HG03095 (cell line): ENCODE measurements around the gene SAMD4A.
"Not testable (repeated sequence)": the region's sequence is repeated elsewhere in the genome, so short reads cannot be mapped to it uniquely, and the experiment has no call there.

Experiments
- ATAC-seq: cut with Tn5 transposase; IDR thresholded peaks from one replicate; pipeline ENCODE4 v1.9.1; 2021; ENCODE audit warnings: moderate library complexity; ENCODE audit not compliant: unreplicated experiment

Gene SAMD4A

GRCh38 chr14:54594537-54594936 lies 27.6 kb downstream of the SAMD4A start:
- ATAC-seq = no peak

DNA sequence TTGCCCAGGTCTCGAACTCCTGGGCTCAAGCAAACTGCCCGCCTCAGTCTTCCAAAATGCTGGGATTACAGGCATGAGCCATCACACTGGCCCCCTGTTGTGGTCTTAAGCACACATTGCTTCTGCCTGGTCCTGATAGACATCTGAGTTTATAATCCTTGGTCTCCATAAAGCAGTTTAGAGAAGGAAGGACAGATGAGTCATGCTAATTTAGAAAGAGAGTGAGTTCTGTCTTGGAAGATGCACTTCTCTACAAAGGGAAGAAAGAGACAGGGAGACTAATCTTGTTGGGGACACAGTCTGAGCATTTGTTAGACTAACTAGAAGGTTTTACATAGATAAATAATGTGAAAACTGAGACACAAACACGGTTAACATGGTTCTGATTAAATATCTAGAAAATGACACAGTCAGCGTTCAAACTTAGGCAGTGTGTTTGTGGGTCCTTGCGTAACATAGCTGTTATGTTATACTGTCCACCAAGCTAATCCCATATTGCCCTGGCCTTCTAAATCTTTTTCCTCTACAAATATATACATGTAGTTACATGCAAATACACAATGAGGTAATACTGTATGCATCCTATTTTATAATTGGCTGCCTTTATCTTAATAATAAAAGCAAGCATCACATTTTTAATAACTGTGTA lies 31.0 kb downstream of the SAMD4A start:
- ATAC-seq = no peak

DNA sequence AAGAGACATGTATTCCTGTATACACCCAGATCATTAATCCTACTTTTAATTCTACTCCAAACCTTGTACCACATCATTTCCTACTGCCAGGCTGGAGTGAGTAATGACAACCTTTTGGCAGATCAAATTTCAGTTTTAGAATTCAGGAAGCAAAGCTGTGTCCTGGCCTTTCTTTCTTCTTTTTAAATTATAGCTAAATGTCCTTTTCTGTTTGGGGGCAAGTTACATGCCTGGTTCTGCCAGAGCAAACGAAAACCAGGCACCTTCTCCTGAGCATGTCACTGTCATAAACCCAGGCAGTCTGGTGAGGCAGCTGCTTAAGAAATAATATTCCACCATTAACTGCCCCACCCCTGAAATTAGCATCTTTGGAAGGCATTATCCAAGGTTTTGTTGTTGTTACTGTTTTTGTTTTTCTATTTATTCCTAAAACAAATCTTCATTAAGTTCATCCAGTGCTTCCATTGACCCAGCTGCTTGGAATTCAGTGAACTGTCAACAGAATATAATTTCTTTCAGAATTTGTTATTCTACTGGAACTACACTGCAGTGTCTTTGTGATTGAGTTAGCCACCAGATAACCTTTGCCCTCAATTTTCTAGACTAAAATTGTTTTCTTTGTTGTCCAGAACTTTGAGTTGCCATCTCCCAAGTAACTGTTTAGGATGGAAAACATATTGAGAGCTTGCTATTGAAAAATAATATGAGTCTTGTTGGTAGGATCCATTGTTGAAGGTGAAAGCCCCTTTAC lies 33.2 kb downstream of the SAMD4A start:
- ATAC-seq = no peak

- no peak for ATAC-seq
Observed at GRCh38 chr14:54600717-54601109, 33.8 kb downstream of the SAMD4A start.

GRCh38 chr14:54603362-54603761 lies 36.4 kb downstream of the SAMD4A start:
- ATAC-seq = no peak

DNA sequence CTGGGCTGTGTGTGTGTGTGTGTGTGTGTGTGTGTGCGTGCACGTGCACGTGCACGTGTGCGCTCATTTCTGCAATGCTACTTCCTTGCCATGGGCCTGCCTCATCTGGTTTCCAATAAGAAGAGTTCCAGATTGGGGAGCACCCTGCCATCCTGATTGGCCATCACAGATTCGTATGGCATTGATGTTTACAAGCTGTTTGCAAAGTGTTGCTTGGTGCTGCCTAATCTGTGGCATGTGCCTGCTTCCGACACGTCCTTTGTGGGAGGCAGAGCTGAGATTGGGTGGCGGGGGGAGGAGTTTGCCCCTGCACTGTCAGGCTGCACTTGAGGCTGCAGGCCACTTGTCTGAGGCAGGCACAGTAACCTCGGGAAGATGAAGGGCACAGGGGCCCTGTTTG lies 39.2 kb downstream of the SAMD4A start:
- ATAC-seq = no peak

DNA sequence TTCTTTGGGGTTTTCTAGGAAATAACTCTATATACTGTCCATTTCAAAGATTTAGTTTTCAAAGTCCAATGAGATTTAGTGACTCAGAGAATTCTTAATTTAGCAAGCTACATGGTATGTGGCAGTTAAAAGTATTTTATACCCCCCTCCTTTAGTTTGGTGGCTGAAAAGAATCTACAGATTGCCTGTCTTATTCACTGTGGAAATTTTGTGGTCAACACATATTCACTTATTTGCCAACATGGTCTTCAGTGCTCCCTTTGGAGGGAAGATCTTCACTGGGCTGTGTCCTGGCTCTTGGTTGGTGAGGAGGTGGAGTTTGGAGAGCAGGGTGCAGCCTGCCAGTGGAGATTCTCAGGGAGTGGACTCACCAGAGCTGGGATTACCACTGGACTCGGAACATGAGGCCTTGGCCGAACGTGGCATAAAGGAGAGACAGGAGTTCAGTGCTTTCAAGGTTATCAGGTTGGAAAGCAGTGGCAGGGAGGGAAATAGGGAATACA lies 39.8 kb downstream of the SAMD4A start:
- no peak for ATAC-seq

DNA sequence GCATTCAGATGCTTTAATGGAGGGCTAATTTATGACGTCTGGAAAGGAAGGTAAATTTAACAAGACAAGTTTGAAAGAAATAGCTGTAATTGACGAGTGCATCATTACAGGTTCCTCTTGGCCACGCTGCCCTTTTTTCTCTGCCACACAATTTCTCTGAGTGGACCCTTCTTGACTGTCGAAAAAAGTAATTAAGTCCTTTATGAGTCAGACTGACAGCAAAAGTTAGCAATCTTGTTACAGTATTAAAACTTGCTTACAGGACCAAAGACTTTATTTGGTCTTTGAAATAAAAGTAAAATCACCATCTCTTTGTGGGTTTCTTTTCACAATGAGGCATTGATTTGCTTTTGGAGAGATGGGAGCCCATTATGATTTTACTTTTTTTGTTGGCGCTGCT lies 42.6 kb downstream of the SAMD4A start:
- ATAC-seq = no peak

DNA sequence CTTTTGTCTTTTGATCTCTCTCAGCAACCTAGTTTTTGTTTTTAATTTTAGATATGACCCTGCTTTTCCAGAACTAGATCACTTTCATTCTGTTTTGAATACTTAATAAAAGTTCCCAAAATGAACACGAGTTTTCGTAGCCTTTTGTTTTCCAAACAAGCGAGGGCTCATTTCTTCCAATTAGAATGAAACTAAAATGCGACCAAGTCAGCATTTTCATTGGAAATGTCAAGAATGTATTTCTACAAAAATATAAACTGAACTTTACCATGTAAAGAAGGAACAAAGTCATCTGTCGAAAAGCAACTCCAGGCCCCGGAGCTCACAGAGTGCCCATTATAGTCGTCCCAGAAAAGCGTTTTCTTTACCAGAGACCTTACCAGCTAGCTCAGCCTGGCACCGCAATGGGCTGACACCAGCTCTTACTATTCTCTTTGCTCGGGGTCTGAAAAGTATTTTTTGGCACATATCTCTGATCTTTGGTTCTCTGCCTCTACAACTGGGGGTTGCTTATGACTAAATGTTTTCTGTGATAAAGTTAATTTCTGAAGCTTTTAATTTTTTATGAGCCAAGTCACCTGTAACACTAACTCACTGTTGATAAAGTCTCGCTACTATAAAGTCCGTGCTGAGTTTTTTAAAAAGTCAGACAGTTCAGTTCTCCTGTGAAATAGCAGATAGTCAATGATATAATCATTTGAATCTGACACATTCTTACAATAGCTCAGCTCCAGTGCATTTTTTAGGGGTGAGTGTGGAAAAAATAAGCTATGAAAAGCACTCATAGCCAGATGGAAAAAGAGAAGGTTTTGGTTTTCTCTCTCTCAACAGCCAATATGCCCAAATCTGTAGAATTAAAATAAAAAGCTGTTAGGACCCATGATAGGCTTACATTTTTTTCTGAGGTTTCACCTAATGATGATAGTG lies 43.4 kb downstream of the SAMD4A start:
- ATAC-seq = no peak

- ATAC-seq = no peak
Observed at GRCh38 chr14:54614296-54614695, 47.4 kb downstream of the SAMD4A start.

GRCh38 chr14:54617467-54617866 lies 50.5 kb downstream of the SAMD4A start:
- no peak for ATAC-seq

GRCh38 chr14:54621686-54622085 lies 54.8 kb downstream of the SAMD4A start:
- ATAC-seq = no peak

- ATAC-seq = peak; percentile 90
Observed at GRCh38 chr14:54622192-54622958, 55.4 kb downstream of the SAMD4A start.

DNA sequence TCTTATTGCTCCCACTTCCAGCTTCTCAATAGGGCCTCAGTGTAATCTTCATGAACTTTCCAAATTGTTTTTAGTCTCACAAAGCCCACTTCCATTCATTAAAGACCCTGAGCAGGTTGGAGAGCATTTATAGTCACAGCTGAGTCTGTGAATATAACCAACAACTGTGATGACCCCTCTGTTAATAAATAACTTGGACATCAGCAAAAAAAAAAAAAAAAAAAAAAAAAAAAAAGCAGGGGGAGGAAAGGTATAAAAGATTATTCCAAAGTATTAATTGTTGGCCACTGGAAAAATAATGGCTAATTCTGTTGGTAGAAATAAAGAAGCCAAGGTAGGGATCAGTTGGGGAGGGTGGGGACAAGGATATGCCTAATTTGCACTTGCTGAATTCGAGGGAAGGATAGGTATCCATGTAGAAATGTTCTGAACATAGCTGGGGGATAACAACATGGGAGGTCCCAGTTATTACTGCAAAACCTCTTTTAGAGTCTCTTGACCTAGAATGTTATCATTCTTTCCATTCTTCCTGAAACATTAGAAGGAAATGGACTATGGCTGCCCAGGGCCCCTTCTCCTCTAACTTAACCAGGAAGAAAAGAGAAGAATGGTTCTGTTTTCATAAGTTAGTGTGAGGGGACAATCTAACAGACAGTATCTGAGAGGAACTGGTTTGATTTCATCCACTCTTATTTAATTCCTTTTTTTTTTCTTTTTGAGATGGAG lies 56.5 kb downstream of the SAMD4A start:
- no peak for ATAC-seq

DNA sequence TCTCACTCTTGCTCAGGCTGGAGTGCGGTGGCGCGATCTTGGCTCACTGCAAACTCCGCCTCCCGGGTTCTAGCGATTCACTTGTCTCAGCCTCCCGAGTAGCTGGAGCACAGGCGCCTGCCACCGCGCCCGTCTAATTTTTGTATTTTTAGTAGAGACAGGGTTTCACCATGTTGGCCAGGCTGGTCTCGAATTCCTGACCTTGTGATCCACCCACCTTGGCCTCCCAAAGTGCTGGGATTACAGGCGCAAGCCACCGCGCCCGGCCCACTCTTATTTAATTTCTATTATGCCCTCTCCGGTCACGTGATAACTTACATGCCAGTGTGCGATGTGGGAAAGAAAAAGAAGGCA lies 57.1 kb downstream of the SAMD4A start:
- not testable (repeated sequence) for ATAC-seq

DNA sequence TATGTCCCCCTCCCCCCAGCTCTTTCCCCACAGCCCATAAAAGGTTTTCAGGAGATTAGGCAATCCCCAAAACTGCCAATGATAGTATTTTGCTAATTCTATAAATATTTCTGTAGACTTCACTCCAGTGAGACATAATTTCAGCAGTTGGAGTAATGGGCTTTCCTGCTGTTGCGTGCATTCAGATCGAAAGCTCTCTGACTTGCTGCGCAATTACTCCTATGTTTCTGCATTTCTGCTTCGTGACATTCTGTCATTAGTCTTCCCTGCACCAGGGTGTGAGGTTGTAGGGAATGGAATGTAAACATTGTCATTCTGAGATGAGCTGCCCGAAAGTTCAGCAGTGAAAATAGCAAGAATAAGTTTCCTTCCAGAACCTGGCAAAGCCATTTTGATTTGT lies 58.2 kb downstream of the SAMD4A start:
- ATAC-seq = no peak

DNA sequence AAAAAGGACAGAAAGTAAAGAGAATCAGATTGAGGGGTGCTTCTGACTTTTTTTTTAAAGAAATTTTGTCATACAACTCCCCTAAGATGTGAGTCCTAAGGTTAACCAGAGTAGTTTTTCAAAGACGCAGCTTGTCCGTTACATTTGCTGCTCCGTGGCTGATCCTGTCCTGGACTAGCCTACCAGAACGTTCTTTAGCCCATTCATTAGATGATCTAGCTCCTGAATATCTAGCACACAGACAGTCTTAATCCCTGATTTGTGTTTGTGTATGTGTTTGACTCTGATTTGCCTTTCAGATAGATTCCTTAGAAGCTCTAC lies 60.3 kb downstream of the SAMD4A start:
- ATAC-seq = no peak

DNA sequence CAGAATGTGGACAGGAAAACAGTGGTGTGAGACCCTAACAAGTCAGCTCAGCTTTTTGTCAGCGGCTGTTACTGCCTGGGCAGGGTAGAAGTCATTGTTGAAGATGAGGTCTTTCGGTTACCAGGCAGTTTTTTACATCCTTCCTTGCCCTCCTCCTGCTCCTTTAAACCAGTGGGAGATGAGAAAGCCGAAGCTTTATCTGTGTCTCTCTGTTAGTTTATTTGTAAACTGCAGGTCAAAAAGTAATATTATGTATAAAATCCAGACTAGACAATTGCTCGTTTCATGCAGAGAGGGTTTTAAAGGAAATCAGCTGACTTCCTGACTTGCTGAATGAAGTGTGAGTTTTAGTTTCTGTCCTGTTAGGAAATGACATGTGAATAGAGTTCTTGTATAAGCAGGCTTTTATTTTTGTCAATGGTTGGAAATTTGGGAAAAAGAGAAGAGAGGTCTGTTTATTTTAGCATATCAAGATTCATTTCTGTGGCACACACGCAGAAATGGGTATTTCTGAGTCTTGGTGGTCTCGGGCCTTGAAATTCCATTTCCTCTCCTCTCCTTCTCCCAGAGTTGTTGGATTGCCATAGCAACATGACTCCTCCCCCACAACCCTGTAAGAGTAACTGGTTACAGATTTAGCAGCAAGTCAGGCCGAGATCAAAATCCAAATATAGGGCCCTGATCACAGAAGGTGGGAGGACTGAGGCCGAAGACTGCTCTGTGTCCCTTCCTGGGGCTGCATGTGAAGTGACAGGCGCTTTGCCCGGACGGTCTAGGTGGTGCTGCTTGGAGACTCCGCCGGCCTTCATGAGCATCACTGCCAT lies 60.8 kb downstream of the SAMD4A start:
- ATAC-seq = peak; percentile 84

DNA sequence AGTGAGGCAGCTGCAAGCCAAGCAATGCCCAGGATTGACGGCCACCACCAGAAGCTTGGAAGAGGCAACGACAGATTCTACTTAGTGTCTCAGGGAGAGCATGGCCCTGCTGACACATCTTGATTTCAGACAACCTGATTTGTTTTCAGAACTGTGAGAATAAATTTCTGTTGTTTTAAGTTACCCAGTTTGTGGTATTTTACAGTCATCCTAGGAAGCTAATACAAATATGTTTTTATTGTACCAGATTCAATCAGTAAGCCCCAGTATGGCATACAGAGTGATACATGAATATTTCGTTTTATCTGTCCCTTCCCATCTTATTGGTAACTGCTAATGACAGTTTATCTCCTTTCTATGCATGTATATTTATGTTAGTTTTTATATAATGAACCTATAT lies 62.3 kb downstream of the SAMD4A start:
- no peak for ATAC-seq
